Ovary (tissue), 9 donors: Measurements from ENCODE around the gene GAMT. TPM values are rescaled to one million over a fixed set of nuclear protein-coding genes. Genes with fewer than 3 reads are reported as not detected.

Source experiments
- DNase-seq, 5 donors: peaks; one replicate each; pipeline ENCODE4 v3.0.0-alpha.2; 2019 to 2020
- H3K27ac ChIP-seq, 2 donors: fragments of 200-600 bp; one replicate each; pipeline versions ENCODE4 v1.5.1 to v1.8.0; 2019 to 2022
- H3K27me3 ChIP-seq: fragments of 200-600 bp; one replicate; pipeline ENCODE4 v1.8.0; 2022
- H3K36me3 ChIP-seq: fragments of 200-600 bp; sonication (generic); one replicate; pipeline ENCODE4 v1.5.1; 2019
- H3K4me1 ChIP-seq: one replicate; pipeline ENCODE4 v1.8.1; 2013; ENCODE audit warnings: mild to moderate bottlenecking, moderate library complexity; ENCODE audit not compliant: insufficient read depth
- H3K4me3 ChIP-seq: fragments of 200-600 bp; sonication (generic); one replicate; pipeline ENCODE4 v1.5.1; 2017
- H3K9me3 ChIP-seq, 2 donors: fragments of 200-600 bp in 1 of 2; sonication (generic) in 1 of 2; one replicate each; pipeline versions ENCODE4 v1.5.1 to v1.8.1; 2013 to 2019; ENCODE audit warnings: mild to moderate bottlenecking in 1 of 2, moderate library complexity in 1 of 2
- EP300 ChIP-seq: sonication (generic); formaldehyde crosslinking; IDR thresholded peaks from one replicate; pipeline ENCODE4 v1.6.1; 2017; ENCODE audit warnings: antibody characterized with exemption
- POLR2A ChIP-seq: fragments of 450-650 bp; IDR thresholded peaks from one replicate; pipeline ENCODE4 v1.6.1; 2017; ENCODE audit warnings: antibody characterized with exemption, mild to moderate bottlenecking, moderate library complexity
- WGBS, 3 donors: extraction: QIAGEN DNeasy Blood & Tissue Kit in 1 of 3; methylation state at CpG; one replicate each; pipeline versions ENCODE4 v1.1.5 to v1.1.7; 2013 to 2017; 5-methylcytosine and 5-hydroxymethylcytosine counted together
- intact Hi-C, 4 donors: fragments of 100-400 bp; cut with DNase I; formaldehyde crosslinking; loops; one replicate each; pipeline versions ENCODE4 v1.11.0 to v1.15.1; 2022 to 2023
- polyA plus RNA-seq, 2 donors: library from polyadenylated mRNA; stranded (reverse); fragments of 200-250 nt in 1 of 2; fragments of 350-450 nt in 1 of 2; fragmentation: Illumina TruSeq in 1 of 2; extraction: RNeasy Lipid Tissue Mini Kit (QIAGEN cat#74804) in 1 of 2; gene quantifications; one replicate each; pipeline ENCODE4 v1.2.3, GENCODE V29; 2013 to 2014
- total RNA-seq, 7 donors: library from RNA; depleted of rRNA in 2 of 7; stranded (reverse); fragments of >200 nt in 2 of 7; fragmentation: NEBNext Ultra II Directional in 3 of 7; extraction: Animal tissue kit (Norgen Biotek cat#: 25700) in 3 of 7; gene quantifications; one replicate each; pipeline versions ENCODE4 v1.1.0 to v1.2.4, GENCODE V29; 2016 to 2023
- TF ChIP-seq, protein P1 (sequence below), 3 donors: fragments of 450-650 bp in 2 of 3; fragments of 200-600 bp in 1 of 3; IDR thresholded peaks; one replicate each; pipeline versions ENCODE4 v1.5.1 to v1.8.0; 2016 to 2022; ENCODE audit warnings: antibody characterized with exemption in 3 of 3, mild to moderate bottlenecking in 1 of 3
- donor health status: DM: no; HTN: no; CAD: no; lungs with moderate emphysema.
- donor health status: DM: no; HTN: no; CAD: no.
- donor health status: Bipolar disorder and iron deficiency.
- donor health status: DM: yes; HTN: yes; CAD: no.
- donor health status: DM: no; HTN: no; CAD: no.
- donor health status: DM: yes; HTN: yes; CAD: no.

GAMT gene
- total and polyA plus RNA-seq, 9 donors = 8.0 to 34.1 (median 17.0) TPM

DNA sequence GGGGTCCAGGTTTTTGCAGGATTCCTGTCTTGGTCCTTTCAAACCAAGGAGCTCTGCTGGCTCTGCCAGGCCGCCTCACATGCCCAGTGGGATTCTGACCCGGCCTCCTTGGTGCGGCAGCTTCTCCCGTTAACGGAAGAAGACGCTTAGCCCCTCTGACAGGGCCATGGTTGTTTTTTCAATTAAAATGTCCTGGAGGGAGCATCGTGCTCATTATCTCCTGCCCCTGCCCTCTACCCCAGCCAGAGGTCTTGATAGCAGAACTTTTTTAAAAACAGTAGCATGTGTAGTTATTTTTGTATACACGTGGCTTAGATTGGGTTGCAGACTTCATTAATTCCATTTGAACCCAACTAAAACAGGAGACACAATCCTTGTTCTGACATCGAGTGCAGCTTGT is 25.4 kb upstream of the GAMT start:
- intact Hi-C loops = no loop called here
- H3K36me3 ChIP-seq = no peaks in the 10 kb centered on the region
- no peaks in the 10 kb centered on the region for H3K4me1 ChIP-seq
- H3K9me3 ChIP-seq = no peaks in the 10 kb centered on the region
- no peak for DNase-seq
- no peak overlapping the region for H3K27ac ChIP-seq
- 65 to 79% (median 68%) methylated on average over 9 of the region's 9 CpGs for WGBS, 3 donors
- no peak overlapping the region for H3K4me3 ChIP-seq
- TF ChIP-seq, protein P1, sequence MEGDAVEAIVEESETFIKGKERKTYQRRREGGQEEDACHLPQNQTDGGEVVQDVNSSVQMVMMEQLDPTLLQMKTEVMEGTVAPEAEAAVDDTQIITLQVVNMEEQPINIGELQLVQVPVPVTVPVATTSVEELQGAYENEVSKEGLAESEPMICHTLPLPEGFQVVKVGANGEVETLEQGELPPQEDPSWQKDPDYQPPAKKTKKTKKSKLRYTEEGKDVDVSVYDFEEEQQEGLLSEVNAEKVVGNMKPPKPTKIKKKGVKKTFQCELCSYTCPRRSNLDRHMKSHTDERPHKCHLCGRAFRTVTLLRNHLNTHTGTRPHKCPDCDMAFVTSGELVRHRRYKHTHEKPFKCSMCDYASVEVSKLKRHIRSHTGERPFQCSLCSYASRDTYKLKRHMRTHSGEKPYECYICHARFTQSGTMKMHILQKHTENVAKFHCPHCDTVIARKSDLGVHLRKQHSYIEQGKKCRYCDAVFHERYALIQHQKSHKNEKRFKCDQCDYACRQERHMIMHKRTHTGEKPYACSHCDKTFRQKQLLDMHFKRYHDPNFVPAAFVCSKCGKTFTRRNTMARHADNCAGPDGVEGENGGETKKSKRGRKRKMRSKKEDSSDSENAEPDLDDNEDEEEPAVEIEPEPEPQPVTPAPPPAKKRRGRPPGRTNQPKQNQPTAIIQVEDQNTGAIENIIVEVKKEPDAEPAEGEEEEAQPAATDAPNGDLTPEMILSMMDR (IDR thresholded peaks at IDR 0.05) = no peak
- no peak for TF ChIP-seq POLR2A
- H3K27me3 ChIP-seq = no peaks in the 10 kb centered on the region

DNA sequence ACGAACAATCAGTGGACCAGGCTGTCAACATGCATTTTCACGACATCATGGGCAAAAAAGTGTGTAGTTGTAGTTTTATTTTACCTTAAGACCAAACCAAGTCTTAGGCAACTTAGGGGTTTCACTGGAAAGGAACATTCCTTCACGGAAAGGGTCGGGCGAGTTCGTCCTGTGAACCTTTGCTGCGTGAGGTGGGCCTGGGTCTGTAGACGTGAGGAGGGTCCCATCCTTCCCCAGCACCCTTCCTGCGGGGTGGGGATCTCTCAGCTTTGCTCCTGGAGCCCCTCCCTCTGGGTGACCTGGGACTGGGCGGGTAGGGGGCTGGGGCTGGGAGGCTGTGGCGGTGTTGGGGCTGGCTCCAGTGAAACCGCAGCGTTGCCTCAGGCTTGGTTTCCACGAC is 24.6 kb upstream of the GAMT start:
- H3K4me3 ChIP-seq = no peak overlapping the region
- 86 to 91% (median 90%) methylated on average over 13 to 14 of the region's 14 CpGs for WGBS, 3 donors
- DNase-seq = no peak
- H3K9me3 ChIP-seq = no peaks in the 10 kb centered on the region
- H3K36me3 ChIP-seq = no peaks in the 10 kb centered on the region
- TF ChIP-seq EP300 (no peak), POLR2A (no peak)
- no peaks in the 10 kb centered on the region for H3K4me1 ChIP-seq
- intact Hi-C loops = no loop called here
- no peak overlapping the region for H3K27ac ChIP-seq
- H3K27me3 ChIP-seq = no peaks in the 10 kb centered on the region

DNA sequence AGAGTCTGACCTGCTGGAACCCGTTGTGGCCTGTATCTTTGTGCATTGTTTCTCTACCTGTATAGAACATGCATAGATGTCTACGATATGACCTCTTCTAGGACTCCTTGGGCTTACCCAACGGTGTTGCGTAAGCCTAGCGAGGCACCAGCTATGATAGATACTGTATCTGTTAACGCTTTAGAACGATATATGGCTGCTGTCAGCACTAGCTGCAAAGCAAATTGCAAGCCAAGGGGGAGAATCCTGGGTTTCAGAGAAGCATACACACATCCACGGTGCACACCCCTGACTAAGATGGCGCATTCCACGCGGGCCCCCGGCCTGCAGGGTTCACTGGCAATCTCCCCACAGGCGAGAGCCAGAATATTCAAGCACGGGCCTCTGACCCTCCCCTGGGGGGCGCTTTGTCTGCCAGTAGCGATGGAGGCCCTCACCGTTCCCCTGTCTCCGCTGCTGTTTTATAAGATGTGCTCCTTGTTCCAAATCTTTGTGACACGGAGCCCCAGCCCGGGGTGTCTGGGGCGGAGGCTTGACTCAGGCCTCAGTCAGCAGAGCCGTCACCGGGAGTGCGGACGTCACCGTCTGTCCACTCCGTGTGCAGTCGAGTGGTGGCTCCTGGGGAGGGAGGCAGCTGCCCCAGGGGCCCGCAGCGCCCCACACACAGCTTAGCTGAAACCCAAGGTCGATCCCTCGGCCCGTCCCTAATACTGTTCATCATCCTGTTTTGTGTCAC is 23.9 kb upstream of the GAMT start:
- H3K36me3 ChIP-seq = no peaks in the 10 kb centered on the region
- 81 to 86% (median 83%) methylated on average over 33 of the region's 33 CpGs for WGBS, 3 donors
- no peaks in the 10 kb centered on the region for H3K4me1 ChIP-seq
- intact Hi-C loops = no loop called here
- H3K27ac ChIP-seq = no peak overlapping the region
- H3K4me3 ChIP-seq = no peak overlapping the region
- TF ChIP-seq POLR2A (no peak), EP300 (no peak)
- TF ChIP-seq, protein P1 (IDR thresholded peaks at IDR 0.05) = no peak
- H3K9me3 ChIP-seq = no peaks in the 10 kb centered on the region
- no peak for DNase-seq
- H3K27me3 ChIP-seq = no peaks in the 10 kb centered on the region

GRCh38 chr19:1424192-1424955 is 23.0 kb upstream of the GAMT start:
- no peak for DNase-seq
- Histone ChIP-seq H3K27me3 (no peaks in the 10 kb centered on the region), H3K4me3 (no peak overlapping the region), H3K36me3 (no peaks in the 10 kb centered on the region), H3K4me1 (no peaks in the 10 kb centered on the region), H3K9me3 (no peaks in the 10 kb centered on the region), H3K27ac (no peak overlapping the region)
- TF ChIP-seq, protein P1 (IDR thresholded peaks at IDR 0.05) = no peak
- TF ChIP-seq POLR2A (no peak), EP300 (no peak)
- WGBS, 3 donors = 81 to 84% (median 83%) methylated on average over 41 to 42 of the region's 42 CpGs
- intact Hi-C loops = no loop called here
